HepG2 (cell line): Measurements from ENCODE around the gene PNPLA2. TPM values are rescaled to one million over a fixed set of nuclear protein-coding genes. Genes with fewer than 3 reads are reported as not detected.

ENCODE experiments used
- EEA1 ChIP-seq: sonication (generic); formaldehyde crosslinking; IDR thresholded peaks from 2 replicates; pipeline ENCODE4 v1.5.1; 2020; ENCODE audit warnings: mild to moderate bottlenecking, missing genetic modification reagents, borderline replicate concordance
- HMGXB3 ChIP-seq: sonication (generic); formaldehyde crosslinking; IDR thresholded peaks from 2 replicates; pipeline ENCODE4 v1.4.0; 2020; ENCODE audit warnings: missing genetic modification reagents, borderline replicate concordance
- MATR3 ChIP-seq: sonication (generic); formaldehyde crosslinking; IDR thresholded peaks from 2 replicates; pipeline ENCODE4 v1.4.0; 2020; ENCODE audit warnings: missing genetic modification reagents
- NBN ChIP-seq: fragments of 450-650 bp; conservative IDR thresholded peaks from 2 replicates; pipeline ENCODE4 v1.6.1; 2017
- SALL1 ChIP-seq: sonication (generic); formaldehyde crosslinking; IDR thresholded peaks from 2 replicates; pipeline ENCODE4 v1.8.0; 2022; ENCODE audit warnings: mild to moderate bottlenecking, missing genetic modification reagents
- SKI ChIP-seq: fragments of 450-650 bp; IDR thresholded peaks from one replicate; pipeline ENCODE4 v1.6.1; 2018; ENCODE audit warnings: mild to moderate bottlenecking; ENCODE audit not compliant: partially characterized antibody
- SOX13 ChIP-seq, 3 experiments: fragments of 450-650 bp in 1 of 3; sonication (generic) in 1 of 3; formaldehyde crosslinking in 1 of 3; IDR thresholded peaks in 2 of 3; conservative IDR thresholded peaks in 1 of 3; 2 replicates each; pipeline versions ENCODE4 v1.5.0 to v1.6.1; 2016 to 2020; ENCODE audit warnings: antibody characterized with exemption in 1 of 3, mild to moderate bottlenecking in 1 of 3, missing compliant biosample characterization in 1 of 3, missing genetic modification reagents in 1 of 3, moderate library complexity in 1 of 3
- SRY ChIP-seq: sonication (generic); formaldehyde crosslinking; IDR thresholded peaks from 2 replicates; pipeline ENCODE4 v1.8.0; 2022; ENCODE audit warnings: mild to moderate bottlenecking, missing genetic modification reagents
- TFDP2 ChIP-seq: sonication (generic); formaldehyde crosslinking; IDR thresholded peaks from 2 replicates; pipeline ENCODE4 v1.4.0; 2020; ENCODE audit warnings: missing genetic modification reagents
- ZEB1 ChIP-seq: IDR thresholded peaks from 2 replicates; pipeline ENCODE4 v1.6.1; 2012; ENCODE audit warnings: mild to moderate bottlenecking, low read depth, inconsistent platforms; ENCODE audit not compliant: insufficient replicate concordance
- ZNF207 ChIP-seq: fragments of 450-650 bp; IDR thresholded peaks from 2 replicates; pipeline ENCODE4 v1.6.1; 2016; ENCODE audit warnings: antibody characterized with exemption, borderline replicate concordance
- ZNF264 ChIP-seq: sonication (generic); formaldehyde crosslinking; IDR thresholded peaks from 2 replicates; pipeline ENCODE4 v1.4.0; 2020; ENCODE audit warnings: missing genetic modification reagents
- ZNF318 ChIP-seq: sonication (generic); formaldehyde crosslinking; IDR thresholded peaks from 2 replicates; pipeline ENCODE4 v1.4.0; 2020; ENCODE audit warnings: mild to moderate bottlenecking, missing genetic modification reagents
- ZNF773 ChIP-seq: sonication (generic); formaldehyde crosslinking; IDR thresholded peaks from 2 replicates; pipeline ENCODE4 v1.4.0; 2020; ENCODE audit warnings: missing genetic modification reagents, borderline replicate concordance
- polyA plus RNA-seq, 8 experiments: library from polyadenylated mRNA; depleted of rRNA in 3 of 8; stranded (reverse) in 7 of 8; unstranded in 1 of 8; fragments of >200 nt; fragmentation: Illumina TruSeq in 4 of 8; extraction: Trizol in 4 of 8; gene quantifications; 2 replicates each; pipeline versions ENCODE4 v1.2.1 to v1.2.3, GENCODE V29; 2011 to 2016; ENCODE audit warnings: low read depth in 4 of 8, missing spikeins in 1 of 8, mixed read lengths in 1 of 8; ENCODE audit not compliant: insufficient read depth in 1 of 8
- total RNA-seq, 5 experiments: library from RNA; depleted of rRNA; stranded (reverse); fragments of >200 nt; fragmentation: Illumina TruSeq; extraction: Trizol; gene quantifications; 2 replicates each; pipeline ENCODE4 v1.2.3, GENCODE V29; 2016; ENCODE audit warnings: low read depth in 1 of 5

Gene PNPLA2
- total and polyA plus RNA-seq, 2 of the 13 experiments (the other 11 are each of a cell fraction or from before 2014, with no cell fraction given): 10.5 to 43.2 TPM

- no peak for TF ChIP-seq NBN
- peak; percentile 76 for TF ChIP-seq SALL1 (CRISPR knock-in tag)
- 0 out of 2 replicates have a peak, but pooled peaks have one; percentile 47 for TF ChIP-seq HMGXB3 (CRISPR knock-in tag)
- TF ChIP-seq SOX13 (IDR thresholded peaks at IDR 0.05): no peak
- TF ChIP-seq SOX13 (CRISPR knock-in tag; conservative IDR thresholded peaks at IDR 0.05 in 1 of 2, IDR thresholded peaks at IDR 0.05 in 1 of 2): peak in 1 of 2 experiments; percentile 52; a peak in 1 of 4 replicates
- TF ChIP-seq SRY: 0 out of 2 replicates have a peak, but pooled peaks have one; percentile 56
- peak; percentile 79 for TF ChIP-seq TFDP2
- 0 out of 2 replicates have a peak, but pooled peaks have one; percentile 28 for TF ChIP-seq ZNF318
- no peak for TF ChIP-seq ZNF207
- no peak for TF ChIP-seq EEA1 (CRISPR knock-in tag)
- TF ChIP-seq MATR3 (CRISPR knock-in tag): no peak
- no peak for TF ChIP-seq ZNF264 (CRISPR knock-in tag)
- no peak for TF ChIP-seq ZNF773 (CRISPR knock-in tag)
- TF ChIP-seq SKI: peak; percentile 33
- TF ChIP-seq ZEB1: peak; percentile 35
These were observed 19.9 kb downstream of the PNPLA2 start (continued) for GRCh38 chr11:838441-839279.
